Hematopoietic multipotent progenitor cell treated with erythropoietin and hydrocortisone succinate and interleukin-3 and kit ligand, for 17 days (in vitro differentiated cells): Measurements from ENCODE around the gene LDB1.

Experiments used
- DNase-seq: peaks from one replicate; pipeline ENCODE4 v3.0.0-alpha.2; 2015; ENCODE audit warnings: low spot score

Gene LDB1

GRCh38 chr10:102134416-102134815 is 14.2 kb upstream of the LDB1 start:
- DNase-seq = no peak

- DNase-seq = peak; percentile 53
Measured at GRCh38 chr10:102133373-102134195, 13.4 kb upstream of the LDB1 start.

GRCh38 chr10:102132563-102133372 is 12.6 kb upstream of the LDB1 start, which contains the start of gene PPRC1:
PPRC1 (plus strand) TSS chr10:102133040; CDS start chr10:102133069, 29 bp downstream.
- peak; percentile 98 for DNase-seq

- no peak for DNase-seq
Measured at GRCh38 chr10:102132193-102132562, 12.0 kb upstream of the LDB1 start.

- no peak for DNase-seq
Measured at GRCh38 chr10:102131286-102132170, 11.4 kb upstream of the LDB1 start.

- no peak for DNase-seq
Measured at GRCh38 chr10:102123223-102123622, 3.1 kb upstream of the LDB1 start.

- DNase-seq = no peak
Measured at GRCh38 chr10:102122450-102122849, 2.3 kb upstream of the LDB1 start.

- DNase-seq = no peak
Measured at GRCh38 chr10:102121739-102122372, 1.7 kb upstream of the LDB1 start.

GRCh38 chr10:102120991-102121738 is 997 bp upstream of the LDB1 start:
- no peak for DNase-seq

GRCh38 chr10:102119417-102120141 is 589 bp downstream of the LDB1 start:
- DNase-seq = peak; percentile 44

GRCh38 chr10:102118867-102119266 is 1.3 kb downstream of the LDB1 start:
- peak; percentile 30 for DNase-seq

- DNase-seq = peak; percentile 78
Measured at GRCh38 chr10:102117391-102118159, 2.6 kb downstream of the LDB1 start.

GRCh38 chr10:102116656-102117055 is 3.5 kb downstream of the LDB1 start:
- no peak for DNase-seq

GRCh38 chr10:102115775-102116174 is 4.4 kb downstream of the LDB1 start:
- DNase-seq = no peak

- peak; percentile 91 for DNase-seq
Measured at GRCh38 chr10:102114861-102115618, 5.1 kb downstream of the LDB1 start.

GRCh38 chr10:102113956-102114857 is 6.0 kb downstream of the LDB1 start:
- peak; percentile 66 for DNase-seq

GRCh38 chr10:102113261-102113955 is 6.8 kb downstream of the LDB1 start:
- peak; percentile 57 for DNase-seq
